Transverse colon (tissue), 4 donors: ENCODE results near the gene MPND. TPM values are rescaled to one million over a fixed set of nuclear protein-coding genes. Genes with fewer than 3 reads are reported as not detected.

Source experiments
- DNase-seq: peaks from one replicate; pipeline ENCODE4 v3.0.0-alpha.2; 2019
- H3K27ac ChIP-seq, 4 donors: fragments of 200-600 bp; sonication (generic); 2 replicates each; pipeline ENCODE4 v1.5.1; 2016 to 2018; ENCODE audit warnings: inconsistent platforms in 4 of 4
- H3K27me3 ChIP-seq: fragments of 200-600 bp; sonication (generic); 2 replicates; pipeline ENCODE4 v1.5.1; 2017; ENCODE audit warnings: inconsistent platforms
- H3K36me3 ChIP-seq, 4 donors: fragments of 200-600 bp; sonication (generic); 2 replicates each; pipeline ENCODE4 v1.5.1; 2017 to 2019; ENCODE audit warnings: inconsistent platforms in 4 of 4
- H3K4me1 ChIP-seq, 4 donors: fragments of 200-600 bp; sonication (generic); 2 replicates each; pipeline ENCODE4 v1.5.1; 2017 to 2020; ENCODE audit warnings: inconsistent platforms in 4 of 4
- H3K4me3 ChIP-seq, 4 donors: fragments of 200-600 bp; sonication (generic); 1 replicate in 1 of 4; 2 replicates in 3 of 4; pipeline versions ENCODE4 v1.5.1 to v1.6.1; 2017 to 2019; ENCODE audit warnings: inconsistent platforms in 4 of 4
- H3K9me3 ChIP-seq, 2 donors: fragments of 200-600 bp; sonication (generic); 2 replicates each; pipeline ENCODE4 v1.5.1; 2017 to 2019; ENCODE audit warnings: inconsistent platforms in 2 of 2
- CTCF ChIP-seq, 5 experiments: fragments of 200-600 bp in 3 of 5; fragments of 450-650 bp in 2 of 5; sonication (generic) in 3 of 5; IDR thresholded peaks; 1 replicate in 2 of 5; 2 replicates in 3 of 5; pipeline ENCODE4 v1.5.1; 2016 to 2017; ENCODE audit warnings: antibody characterized with exemption in 5 of 5, inconsistent platforms in 3 of 5, mild to moderate bottlenecking in 2 of 5, moderate library complexity in 1 of 5
- EP300 ChIP-seq: sonication (generic); formaldehyde crosslinking; IDR thresholded peaks from one replicate; pipeline ENCODE4 v1.6.1; 2017; ENCODE audit warnings: antibody characterized with exemption, low read depth
- POLR2A ChIP-seq: fragments of 450-650 bp; IDR thresholded peaks from one replicate; pipeline ENCODE4 v1.6.1; 2016; ENCODE audit warnings: antibody characterized with exemption, mild to moderate bottlenecking, moderate library complexity
- POLR2AphosphoS5 ChIP-seq, 3 donors: sonication (generic); formaldehyde crosslinking; IDR thresholded peaks; one replicate each; pipeline ENCODE4 v1.6.1; 2016; ENCODE audit warnings: antibody characterized with exemption in 3 of 3
- WGBS, 2 donors: methylation state at CpG; one replicate each; pipeline ENCODE4 v1.1.5; 2018; ENCODE audit warnings: low coverage in 1 of 2; 5-methylcytosine and 5-hydroxymethylcytosine counted together
- in situ Hi-C, 4 donors: fragments of 200-750 bp; cut with MboI; loops; one replicate each; pipeline versions ENCODE4 v1.15.0 to v1.15.1; 2017; ENCODE audit warnings: low sequenced_read_pairs in 3 of 4, low pct_ligation_motif_present in 1 of 4, low pct_unique_long_range_greater_than_20kb in 1 of 4
- intact Hi-C: fragments of 100-400 bp; cut with DNase I; formaldehyde crosslinking; loops from one replicate; pipeline ENCODE4 v1.15.1; 2023; ENCODE audit warnings: low total_unique reads
- total RNA-seq, 4 donors: library from RNA; depleted of rRNA; stranded (reverse); fragments of >200 nt; gene quantifications; one replicate each; pipeline ENCODE4 v1.1.0, GENCODE V29; 2016

The MPND gene
- total RNA-seq, 4 donors from 2014 or later: 16.5 to 96.5 (median 33.7) TPM

- Histone ChIP-seq H3K36me3 (no peaks in the 10 kb centered on the region), H3K27me3 (no peaks in the 10 kb centered on the region), H3K27ac (peak overlapping the region; percentile 75 to 85 (median 81)), H3K9me3 (no peaks in the 10 kb centered on the region), H3K4me1 (peaks cover 48 to 76% (median 63%) of the 10 kb centered on the region in 4 donors), H3K4me3 (no peak overlapping the region)
- intact Hi-C loops: no loop called here
- in situ Hi-C loops: loop anchor here in 1 of 4 donors (25.0 kb wide), 1 partner anchor 112 kb away; no protein-coding TSS in a partner anchor
- DNase-seq: peak; percentile 70
- 62% methylated on average over 27 of the region's 27 CpGs; no CpG with 5 or more reads in 1 of the 2 donors for WGBS, 2 donors
- TF ChIP-seq CTCF (IDR thresholded peaks at IDR 0.05): no peak
- TF ChIP-seq POLR2AphosphoS5 (IDR thresholded peaks at IDR 0.05): peak; percentile 42 to 66 (median 50)
- TF ChIP-seq EP300: no peak
- no peak for TF ChIP-seq POLR2A
These were observed 31.3 kb downstream of the MPND start for GRCh38 chr19:4374498-4375163.

GRCh38 chr19:4375164-4376027 lies 32.0 kb downstream of the MPND start:
- Histone ChIP-seq H3K27me3 (no peaks in the 10 kb centered on the region), H3K4me1 (peaks cover 47 to 76% (median 62%) of the 10 kb centered on the region in 4 donors), H3K27ac (peak overlapping the region; percentile 75 to 85 (median 81)), H3K36me3 (no peaks in the 10 kb centered on the region), H3K4me3 (no peak overlapping the region), H3K9me3 (no peaks in the 10 kb centered on the region)
- TF ChIP-seq CTCF (IDR thresholded peaks at IDR 0.05) (peak in 4 of 5 experiments; percentile 13 to 23 (median 17)), POLR2A (no peak), EP300 (no peak), POLR2AphosphoS5 (IDR thresholded peaks at IDR 0.05) (no peak)
- in situ Hi-C loops (no loop called here), intact Hi-C loops (no loop called here)
- 20 to 32% methylated on average over 4 to 16 of the region's 16 CpGs for WGBS, 2 donors
- peak; percentile 80 for DNase-seq

GRCh38 chr19:4376028-4376670 lies 32.8 kb downstream of the MPND start:
- intact Hi-C loops: no loop called here
- H3K4me3 ChIP-seq: no peak overlapping the region
- no peak for DNase-seq
- in situ Hi-C loops: no loop called here
- no peaks in the 10 kb centered on the region for H3K36me3 ChIP-seq
- 73% methylated on average over 16 of the region's 16 CpGs; no CpG with 5 or more reads in 1 of the 2 donors for WGBS, 2 donors
- TF ChIP-seq EP300 (no peak), POLR2A (no peak), CTCF (IDR thresholded peaks at IDR 0.05) (peak in 2 of 5 experiments; percentile 1 to 12), POLR2AphosphoS5 (IDR thresholded peaks at IDR 0.05) (no peak)
- no peaks in the 10 kb centered on the region for H3K27me3 ChIP-seq
- H3K4me1 ChIP-seq: peaks cover 51 to 78% (median 62%) of the 10 kb centered on the region in 4 donors
- no peaks in the 10 kb centered on the region for H3K9me3 ChIP-seq
- H3K27ac ChIP-seq: peak overlapping the region; percentile 75 to 85 (median 81)

GRCh38 chr19:4376671-4376990 lies 33.3 kb downstream of the MPND start:
- Histone ChIP-seq H3K27me3 (no peaks in the 10 kb centered on the region), H3K9me3 (no peaks in the 10 kb centered on the region), H3K4me1 (peaks cover 51 to 78% (median 62%) of the 10 kb centered on the region in 4 donors), H3K27ac (peak overlapping the region in 2 of 4 donors; percentile 75 to 85), H3K36me3 (no peaks in the 10 kb centered on the region), H3K4me3 (no peak overlapping the region)
- in situ Hi-C loops (no loop called here), intact Hi-C loops (no loop called here)
- no peak for DNase-seq
- 76 to 85% methylated on average over 3 to 10 of the region's 10 CpGs for WGBS, 2 donors
- TF ChIP-seq POLR2A: no peak
- no peak for TF ChIP-seq CTCF (IDR thresholded peaks at IDR 0.05)
- TF ChIP-seq POLR2AphosphoS5 (IDR thresholded peaks at IDR 0.05): no peak
- no peak for TF ChIP-seq EP300
